Calu3 (cell line): ENCODE data around the gene ADAMTS17. TPM values are rescaled to one million over a fixed set of nuclear protein-coding genes. Genes with fewer than 3 reads are reported as not detected.

ENCODE experiments used
- BruUV-seq: library from RNA; stranded (reverse); fragments of 400-500 nt; replicated peaks from 2 replicates; lab custom pipeline; 2021; lab: Mats Ljungman, UMichigan
- CTCF ChIA-PET: fragments of 300-600 bp; sonication (Branson Sonifier 250); formaldehyde crosslinking; loops from one replicate; lab custom pipeline; 2022; ENCODE audit warnings: antibody characterized with exemption; lab: Charles Lee
- DNase-seq: peaks from one replicate; pipeline ENCODE4 v3.0.0; 2022
- H3K27ac Mint-ChIP-seq: one replicate; pipeline ENCODE4 v1.8.0; 2022; ENCODE audit warnings: mixed read lengths; ENCODE audit not compliant: unreplicated experiment
- H3K27me3 Mint-ChIP-seq: one replicate; pipeline ENCODE4 v1.8.0; 2022; ENCODE audit warnings: mixed read lengths; ENCODE audit not compliant: unreplicated experiment
- H3K36me3 Mint-ChIP-seq: one replicate; pipeline ENCODE4 v1.8.0; 2022; ENCODE audit warnings: mild to moderate bottlenecking, moderate library complexity, mixed read lengths; ENCODE audit not compliant: insufficient read depth, unreplicated experiment
- H3K4me1 Mint-ChIP-seq: one replicate; pipeline ENCODE4 v1.8.0; 2022; ENCODE audit warnings: mild to moderate bottlenecking, low read depth, mixed read lengths; ENCODE audit not compliant: unreplicated experiment
- H3K4me3 Mint-ChIP-seq: one replicate; pipeline ENCODE4 v1.8.0; 2022; ENCODE audit warnings: mild to moderate bottlenecking, low read depth, moderate library complexity, mixed read lengths; ENCODE audit not compliant: unreplicated experiment
- H3K9me3 Mint-ChIP-seq: one replicate; pipeline ENCODE4 v1.8.0; 2022; ENCODE audit warnings: low read depth, mixed read lengths; ENCODE audit not compliant: unreplicated experiment
- intact Hi-C: fragments of 100-400 bp; cut with micrococcal nuclease; formaldehyde crosslinking; loops from one replicate; pipeline ENCODE4 v1.10.0; 2022; ENCODE audit not compliant: unreplicated experiment
- total RNA-seq: library from RNA; stranded (reverse); gene quantifications from 2 replicates; pipeline ENCODE4 v1.2.3, GENCODE V29; 2022
- TF ChIP-seq, protein P1 (sequence below): fragments of 200-600 bp; IDR thresholded peaks from one replicate; pipeline ENCODE4 v1.8.0; 2022; ENCODE audit warnings: antibody characterized with exemption; ENCODE audit not compliant: unreplicated experiment

ADAMTS17 gene
- total RNA-seq, 1 experiment from 2014 or later, result 3.5 TPM

DNA sequence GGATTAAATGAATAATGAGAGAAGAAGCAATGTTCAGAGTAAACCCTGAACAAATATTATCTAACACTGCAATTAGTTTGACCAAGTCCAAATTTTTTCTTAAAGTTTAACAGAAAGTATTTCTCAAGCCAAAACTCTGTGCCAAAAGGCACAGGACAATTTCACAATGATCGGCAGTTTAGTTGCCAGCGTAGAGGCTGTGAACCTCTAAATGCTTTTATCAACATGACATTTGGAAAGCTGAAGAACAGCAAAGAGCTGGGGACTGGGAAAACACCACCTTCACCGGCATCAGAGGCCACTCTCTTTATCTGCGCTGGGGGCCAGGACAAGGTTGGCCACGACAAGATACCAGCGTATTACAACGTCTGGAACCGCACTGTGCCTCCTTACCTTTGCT, 125.6 kb downstream of the ADAMTS17 start:
- intact Hi-C loops, result no loop called here
- Mint-ChIP-seq H3K27me3 (no peaks in the 10 kb centered on the region), H3K9me3 (peaks cover 8% of the 10 kb centered on the region), H3K36me3 (no peaks in the 10 kb centered on the region), H3K4me3 (no peak overlapping the region), H3K4me1 (no peaks in the 10 kb centered on the region), H3K27ac (no peak overlapping the region)
- no peak for DNase-seq
- no TSS peak for BruUV-seq
- CTCF ChIA-PET, result no interaction called here
- TF ChIP-seq, protein P1, sequence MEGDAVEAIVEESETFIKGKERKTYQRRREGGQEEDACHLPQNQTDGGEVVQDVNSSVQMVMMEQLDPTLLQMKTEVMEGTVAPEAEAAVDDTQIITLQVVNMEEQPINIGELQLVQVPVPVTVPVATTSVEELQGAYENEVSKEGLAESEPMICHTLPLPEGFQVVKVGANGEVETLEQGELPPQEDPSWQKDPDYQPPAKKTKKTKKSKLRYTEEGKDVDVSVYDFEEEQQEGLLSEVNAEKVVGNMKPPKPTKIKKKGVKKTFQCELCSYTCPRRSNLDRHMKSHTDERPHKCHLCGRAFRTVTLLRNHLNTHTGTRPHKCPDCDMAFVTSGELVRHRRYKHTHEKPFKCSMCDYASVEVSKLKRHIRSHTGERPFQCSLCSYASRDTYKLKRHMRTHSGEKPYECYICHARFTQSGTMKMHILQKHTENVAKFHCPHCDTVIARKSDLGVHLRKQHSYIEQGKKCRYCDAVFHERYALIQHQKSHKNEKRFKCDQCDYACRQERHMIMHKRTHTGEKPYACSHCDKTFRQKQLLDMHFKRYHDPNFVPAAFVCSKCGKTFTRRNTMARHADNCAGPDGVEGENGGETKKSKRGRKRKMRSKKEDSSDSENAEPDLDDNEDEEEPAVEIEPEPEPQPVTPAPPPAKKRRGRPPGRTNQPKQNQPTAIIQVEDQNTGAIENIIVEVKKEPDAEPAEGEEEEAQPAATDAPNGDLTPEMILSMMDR, result no peak

DNA sequence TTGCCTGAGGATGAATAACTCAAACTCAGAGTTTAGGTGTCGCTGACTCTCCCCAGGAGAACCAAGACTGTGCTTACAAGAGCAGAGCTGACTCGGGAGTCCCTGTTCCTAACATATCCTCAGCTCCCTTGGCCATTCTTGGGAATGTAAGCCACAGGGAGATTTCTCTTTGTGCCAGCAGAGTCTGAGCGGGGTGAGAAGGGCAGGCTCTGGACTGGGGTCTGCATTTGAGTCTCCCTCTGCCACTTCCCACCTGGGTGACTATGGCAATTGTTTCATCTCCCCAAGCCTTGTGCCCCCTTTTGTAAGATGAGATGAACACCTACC, 126.0 kb downstream of the ADAMTS17 start:
- no peaks in the 10 kb centered on the region for H3K36me3 Mint-ChIP-seq
- no peaks in the 10 kb centered on the region for H3K4me1 Mint-ChIP-seq
- intact Hi-C loops, result no loop called here
- H3K27me3 Mint-ChIP-seq, result no peaks in the 10 kb centered on the region
- no peak for DNase-seq
- CTCF ChIA-PET, result no interaction called here
- no peak overlapping the region for H3K4me3 Mint-ChIP-seq
- no peak overlapping the region for H3K27ac Mint-ChIP-seq
- TF ChIP-seq, protein P1, result no peak
- H3K9me3 Mint-ChIP-seq, result peaks cover 8% of the 10 kb centered on the region
- no TSS peak for BruUV-seq

DNA sequence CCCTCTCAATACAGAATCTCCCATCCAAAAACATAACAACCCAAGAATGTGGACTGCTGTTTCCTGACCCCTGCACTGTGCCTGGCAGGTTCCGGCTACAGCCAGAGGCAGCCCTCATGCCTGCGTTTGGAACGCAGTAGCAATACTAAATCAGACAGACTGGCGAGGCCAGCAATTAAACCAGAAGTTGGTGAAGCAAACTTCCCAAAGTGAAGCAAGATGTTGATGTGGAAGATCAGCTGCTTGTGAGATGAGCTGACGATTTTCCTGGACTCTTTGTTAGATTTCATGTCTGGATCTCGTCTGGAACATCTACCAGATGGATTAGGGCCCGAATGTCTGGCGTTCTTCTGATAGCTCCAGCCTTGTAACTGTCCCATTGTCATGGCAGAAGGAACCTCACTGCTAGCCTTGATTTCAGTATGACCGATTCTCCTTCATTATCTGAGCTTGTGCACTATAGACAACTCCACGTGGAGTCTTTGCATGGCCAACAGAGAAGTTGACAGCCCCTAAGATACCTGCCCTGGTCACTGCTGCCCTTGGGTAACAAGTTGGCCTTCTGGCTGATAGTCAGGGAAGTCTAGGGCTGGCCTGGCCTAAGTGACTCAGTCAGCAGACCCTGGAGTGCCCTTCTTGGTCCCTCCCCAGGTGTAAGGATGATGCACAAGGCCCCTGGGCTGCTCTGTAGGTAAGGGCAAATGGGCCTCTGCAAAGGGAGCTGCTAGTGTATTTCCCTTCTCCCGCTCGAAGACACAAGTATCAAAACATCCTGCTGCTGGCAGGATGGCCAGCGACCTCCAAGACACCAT, 126.5 kb downstream of the ADAMTS17 start:
- intact Hi-C loops, result no loop called here
- CTCF ChIA-PET, result no interaction called here
- Mint-ChIP-seq H3K4me3 (no peak overlapping the region), H3K9me3 (peaks cover 3% of the 10 kb centered on the region), H3K36me3 (no peaks in the 10 kb centered on the region), H3K27ac (no peak overlapping the region), H3K4me1 (no peaks in the 10 kb centered on the region), H3K27me3 (no peaks in the 10 kb centered on the region)
- TF ChIP-seq, protein P1, result no peak
- DNase-seq, result no peak
- BruUV-seq, result no TSS peak

DNA sequence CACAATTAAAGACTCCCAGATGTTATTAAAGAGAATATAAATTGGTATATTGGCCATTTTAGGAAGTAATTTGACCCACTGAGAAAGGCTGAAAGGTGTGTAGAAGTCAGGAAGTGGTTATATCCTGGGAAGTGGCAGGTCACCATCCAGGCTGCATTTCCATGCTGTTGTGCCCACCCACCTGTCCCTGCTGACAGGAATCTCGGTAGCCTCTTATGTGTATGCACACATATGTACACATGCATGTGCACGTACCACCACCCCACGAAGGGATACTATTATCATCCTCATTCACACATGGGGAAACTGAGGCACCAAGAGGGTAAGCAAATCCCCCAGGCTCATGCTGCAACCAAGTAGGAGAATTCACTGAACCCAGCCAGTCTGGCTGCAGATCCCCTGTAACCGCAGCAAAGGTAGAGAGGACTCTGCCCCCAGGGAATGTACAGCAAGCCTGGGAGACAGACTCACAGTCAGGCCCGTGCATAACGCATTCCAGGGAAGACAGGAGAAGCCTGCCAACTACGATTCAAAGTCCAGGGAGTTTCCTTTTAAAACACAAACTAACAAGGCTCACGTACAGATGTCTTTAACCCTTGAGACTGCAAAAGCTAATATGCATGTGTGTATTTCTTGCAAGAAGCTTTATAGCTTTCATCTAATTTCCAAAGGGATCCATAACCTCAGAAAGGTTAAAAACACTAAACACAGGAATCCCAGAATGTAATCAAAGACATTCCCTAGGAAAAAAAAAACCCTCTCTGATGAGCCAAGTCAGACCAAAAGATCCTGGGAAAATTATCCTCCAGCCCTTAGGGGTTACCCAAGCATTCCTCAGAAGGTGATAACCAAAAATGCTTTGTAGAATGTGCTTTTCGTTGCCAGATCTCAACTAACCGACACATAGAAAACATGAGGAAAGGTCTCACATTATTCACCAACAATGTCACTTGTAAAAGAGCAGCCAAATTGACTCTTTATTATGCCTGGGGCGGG, 129.6 kb downstream of the ADAMTS17 start:
- DNase-seq, result no peak
- Mint-ChIP-seq H3K27me3 (no peaks in the 10 kb centered on the region), H3K4me3 (no peak overlapping the region), H3K4me1 (no peaks in the 10 kb centered on the region), H3K27ac (no peak overlapping the region), H3K9me3 (peaks cover 5% of the 10 kb centered on the region), H3K36me3 (no peaks in the 10 kb centered on the region)
- intact Hi-C loops, result no loop called here
- CTCF ChIA-PET, result interaction anchor here (0.9 kb wide), 1 partner anchor 252 kb away, joined by 8 read pairs; no protein-coding TSS in a partner anchor
- TF ChIP-seq, protein P1, result no peak
- BruUV-seq, result no TSS peak
